Retinal pigment epithelial cell (primary cell): ENCODE data around the gene HINT1.
"Not testable (repeated sequence)": the region's sequence is repeated elsewhere in the genome, so short reads cannot be mapped to it uniquely, and the experiment has no call there.

Source experiments
- DNase-seq: peaks from one replicate; pipeline ENCODE4 v3.0.0-alpha.2; 2010; ENCODE audit warnings: low read depth
- H3K4me3 ChIP-seq: 2 replicates; pipeline ENCODE4 v1.5.1; 2011; ENCODE audit warnings: mild to moderate bottlenecking, low read length, control low read depth, moderate library complexity
- CTCF ChIP-seq: conservative IDR thresholded peaks from 2 replicates; pipeline ENCODE4 v1.5.1; 2011; ENCODE audit warnings: low read depth, low read length, control low read depth, inconsistent platforms

Gene HINT1

DNA sequence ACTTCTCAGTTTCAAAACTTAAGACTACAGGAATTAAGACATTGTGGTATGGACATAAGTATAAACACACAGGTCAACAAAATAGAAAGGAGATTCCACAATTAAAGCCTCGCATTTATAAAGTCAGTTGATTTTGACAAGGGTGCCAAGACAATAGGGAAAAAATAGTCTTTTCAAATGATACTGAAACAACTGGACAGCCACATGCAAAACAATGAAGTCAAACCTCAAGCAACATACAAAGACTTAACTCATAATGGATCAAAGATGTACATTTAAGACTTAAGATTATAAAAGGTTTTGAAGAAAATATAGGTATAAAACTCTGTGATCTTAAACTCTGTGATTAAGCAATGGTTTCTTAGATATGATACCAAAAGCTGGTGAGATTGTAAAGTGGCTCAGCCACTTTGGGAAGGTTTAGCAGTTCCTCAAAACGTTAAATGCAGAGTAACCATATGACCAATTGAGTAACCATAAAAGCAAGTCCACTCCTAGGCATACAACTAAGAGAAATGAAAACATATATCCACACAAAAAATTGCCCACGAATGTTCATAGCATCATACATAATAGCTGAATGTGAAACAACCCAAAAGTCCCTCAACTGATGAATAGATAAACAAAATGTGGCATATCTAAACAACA, 22.0 kb downstream of the HINT1 start:
- no peak overlapping the region for H3K4me3 ChIP-seq
- DNase-seq, result no peak
- TF ChIP-seq CTCF, result no peak

DNA sequence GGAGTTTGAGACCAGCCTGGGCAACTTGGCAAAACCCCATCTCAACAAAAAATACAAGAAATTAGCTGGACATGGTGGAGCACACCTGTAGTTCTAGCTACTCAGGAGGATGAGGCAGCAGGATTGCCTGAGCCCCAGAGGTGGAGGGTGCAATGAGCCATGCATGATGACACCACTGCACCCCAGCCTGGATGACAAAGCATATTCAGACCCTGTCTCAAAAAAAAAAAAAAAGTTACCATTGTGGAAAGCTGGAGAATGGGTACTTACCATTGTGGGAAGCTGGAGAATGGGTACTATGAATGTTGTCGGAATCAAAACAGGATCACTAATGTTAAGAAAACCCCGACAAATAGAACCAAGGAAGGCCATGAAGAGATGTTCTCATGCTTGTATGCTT, 25.7 kb downstream of the HINT1 start:
- DNase-seq, result no peak
- no peak overlapping the region for H3K4me3 ChIP-seq
- no peak for TF ChIP-seq CTCF

DNA sequence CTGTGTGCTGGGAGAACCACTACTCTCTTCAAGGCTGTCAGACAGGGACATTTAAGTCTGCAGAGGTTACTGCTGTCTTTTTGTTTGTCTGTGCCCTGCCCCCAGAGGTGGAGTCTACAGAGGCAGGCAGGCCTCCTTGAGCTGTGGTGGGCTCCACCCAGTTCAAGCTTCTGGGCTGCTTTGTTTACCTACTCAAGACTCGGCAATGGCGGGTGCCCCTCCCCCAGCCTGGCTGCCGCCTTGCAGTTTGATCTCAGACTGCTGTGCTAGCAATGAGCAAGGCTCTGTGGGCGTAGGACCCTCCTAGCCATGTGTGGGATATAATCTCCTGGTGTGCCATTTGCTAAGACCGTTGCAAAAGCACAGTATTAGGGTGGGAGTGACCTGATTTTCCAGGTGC, 26.6 kb downstream of the HINT1 start:
- H3K4me3 ChIP-seq, DNase-seq: not testable (repeated sequence)

GRCh38 chr5:131133091-131133490, 32.0 kb downstream of the HINT1 start:
- DNase-seq, result not testable (repeated sequence)

GRCh38 chr5:131129306-131129705, 35.8 kb downstream of the HINT1 start:
- TF ChIP-seq CTCF, result no peak
- DNase-seq, result no peak
- H3K4me3 ChIP-seq, result no peak overlapping the region

More at GRCh38 chr5:131133091-131133490, 32.0 kb downstream of the HINT1 start:
- not testable (repeated sequence) for H3K4me3 ChIP-seq

- DNase-seq, H3K4me3 ChIP-seq: not testable (repeated sequence)
These were observed 37.8 kb downstream of the HINT1 start for GRCh38 chr5:131127244-131127643.

DNA sequence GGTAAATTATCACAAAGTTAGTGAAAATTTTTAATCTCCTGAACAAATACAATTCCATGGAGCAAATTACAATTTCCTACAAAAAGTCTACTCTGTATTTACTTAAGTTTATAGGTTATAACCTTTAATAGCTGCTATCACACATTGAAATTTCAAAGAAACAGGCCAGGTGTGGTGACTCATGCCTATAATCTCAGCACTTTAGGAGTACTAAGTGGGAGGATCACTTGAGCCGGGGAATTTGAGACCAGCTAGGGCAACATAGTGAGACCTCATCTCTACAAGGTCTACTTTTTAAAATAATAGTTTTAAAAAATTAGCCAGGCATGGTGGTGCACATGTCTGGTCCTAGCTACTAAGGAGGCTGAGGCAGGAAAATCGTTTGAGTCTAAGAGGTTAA, 50.3 kb downstream of the HINT1 start:
- DNase-seq, result no peak
- no peak for TF ChIP-seq CTCF
- H3K4me3 ChIP-seq, result no peak overlapping the region

- TF ChIP-seq CTCF, result no peak
- DNase-seq, result no peak
- no peak overlapping the region for H3K4me3 ChIP-seq
These were observed 52.6 kb downstream of the HINT1 start for GRCh38 chr5:131112424-131112823.

GRCh38 chr5:131110256-131110594, 54.8 kb downstream of the HINT1 start:
- no peak for DNase-seq
- no peak overlapping the region for H3K4me3 ChIP-seq
- TF ChIP-seq CTCF, result no peak
